Loucy (cell line): Measurements from ENCODE around the gene ATP1A4.

Source experiments
- H2AFZ ChIP-seq: fragments of 200-600 bp; sonication (generic); 2 replicates; pipeline ENCODE4 v1.6.0; 2016; ENCODE audit warnings: antibody characterized with exemption, mild to moderate bottlenecking, low read length, moderate library complexity
- H3F3A ChIP-seq: fragments of 200-600 bp; 2 replicates; pipeline ENCODE4 v1.6.0; 2016; ENCODE audit warnings: antibody characterized with exemption, low read depth, mild to moderate bottlenecking
- H3K27me3 ChIP-seq: fragments of 200-600 bp; sonication (generic); 2 replicates; pipeline ENCODE4 v1.6.1; 2014; ENCODE audit warnings: low read length, mild to moderate bottlenecking; ENCODE audit not compliant: insufficient read depth, poor library complexity, severe bottlenecking
- H3K36me3 ChIP-seq: fragments of 200-600 bp; sonication (generic); 2 replicates; pipeline ENCODE4 v1.6.1; 2016; ENCODE audit warnings: low read length; ENCODE audit not compliant: insufficient read depth
- H3K4me1 ChIP-seq: fragments of 200-600 bp; sonication (generic); 2 replicates; pipeline ENCODE4 v1.5.1; 2014; ENCODE audit warnings: low read length, mild to moderate bottlenecking; ENCODE audit not compliant: insufficient read depth, poor library complexity, severe bottlenecking
- H3K4me2 ChIP-seq: fragments of 200-600 bp; sonication (generic); 2 replicates; pipeline ENCODE4 v1.6.0; 2014; ENCODE audit warnings: antibody characterized with exemption, low read length, low read depth, mild to moderate bottlenecking; ENCODE audit not compliant: poor library complexity, severe bottlenecking
- H3K4me3 ChIP-seq: fragments of 200-600 bp; sonication (generic); 2 replicates; pipeline ENCODE4 v1.5.1; 2014; ENCODE audit warnings: low read length, mild to moderate bottlenecking, mixed read lengths; ENCODE audit not compliant: poor library complexity, severe bottlenecking
- H3K79me2 ChIP-seq: fragments of 200-600 bp; sonication (generic); 2 replicates; pipeline ENCODE4 v1.6.1; 2014; ENCODE audit warnings: low read length; ENCODE audit not compliant: insufficient read depth
- H3K9ac ChIP-seq: fragments of 200-600 bp; sonication (generic); 2 replicates; pipeline ENCODE4 v1.6.0; 2014; ENCODE audit warnings: mild to moderate bottlenecking, low read depth, low read length, moderate library complexity; ENCODE audit not compliant: poor library complexity, severe bottlenecking
- H3K9me2 ChIP-seq: fragments of 200-600 bp; sonication (generic); replicated peaks from 2 replicates; pipeline ENCODE4 v1.6.1; 2016; ENCODE audit warnings: low read depth, low read length, mixed read lengths
- H3K9me3 ChIP-seq: fragments of 200-600 bp; sonication (generic); 2 replicates; pipeline ENCODE4 v1.6.1; 2014; ENCODE audit warnings: mild to moderate bottlenecking, antibody characterized with exemption, low read length, low read depth; ENCODE audit not compliant: insufficient read depth
- H4K20me1 ChIP-seq: fragments of 200-600 bp; sonication (generic); 2 replicates; pipeline ENCODE4 v1.6.0; 2014; ENCODE audit warnings: antibody characterized with exemption, low read length, mild to moderate bottlenecking; ENCODE audit not compliant: insufficient read depth, poor library complexity, severe bottlenecking
- EZH2phosphoT487 ChIP-seq: fragments of 200-600 bp; IDR thresholded peaks from 2 replicates; pipeline ENCODE4 v1.6.1; 2018; ENCODE audit warnings: antibody characterized with exemption, mild to moderate bottlenecking, moderate library complexity, borderline replicate concordance
- TF ChIP-seq, protein P1 (sequence below): fragments of 200-600 bp; sonication (generic); conservative IDR thresholded peaks from 2 replicates; pipeline ENCODE4 v1.5.1; 2014; ENCODE audit warnings: mild to moderate bottlenecking, antibody characterized with exemption, low read length

ATP1A4 gene

DNA sequence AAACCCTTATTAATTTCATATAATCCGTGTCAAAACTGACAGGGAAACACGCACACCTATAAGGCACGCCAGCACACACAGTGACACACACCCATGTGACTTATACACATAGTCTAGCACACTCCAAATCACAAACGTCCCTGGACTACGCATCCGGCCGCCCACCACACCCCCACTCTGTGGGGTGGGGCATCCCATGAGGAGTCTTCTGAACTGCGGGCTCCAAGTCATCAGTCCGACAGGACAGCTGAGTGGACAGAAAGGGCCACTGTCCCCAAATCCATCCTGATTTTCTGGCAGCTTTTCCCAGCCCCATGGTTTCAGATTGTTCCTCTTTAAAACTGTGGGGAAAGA lies 54.6 kb downstream of the ATP1A4 start:
- Histone ChIP-seq H3K9ac (peak overlapping the region; percentile 90), H3K4me1 (peaks cover 32% of the 10 kb centered on the region), H3K4me2 (peak overlapping the region; percentile 86), H2AFZ (no peak overlapping the region), H3F3A (no peaks in the 10 kb centered on the region), H3K4me3 (peak overlapping the region; percentile 97), H4K20me1 (peaks cover 5% of the 10 kb centered on the region), H3K9me2 (no peaks in the 10 kb centered on the region), H3K9me3 (no peaks in the 10 kb centered on the region), H3K27me3 (no peaks in the 10 kb centered on the region), H3K79me2 (peaks cover 14% of the 10 kb centered on the region), H3K36me3 (no peaks in the 10 kb centered on the region)
- TF ChIP-seq, protein P1, sequence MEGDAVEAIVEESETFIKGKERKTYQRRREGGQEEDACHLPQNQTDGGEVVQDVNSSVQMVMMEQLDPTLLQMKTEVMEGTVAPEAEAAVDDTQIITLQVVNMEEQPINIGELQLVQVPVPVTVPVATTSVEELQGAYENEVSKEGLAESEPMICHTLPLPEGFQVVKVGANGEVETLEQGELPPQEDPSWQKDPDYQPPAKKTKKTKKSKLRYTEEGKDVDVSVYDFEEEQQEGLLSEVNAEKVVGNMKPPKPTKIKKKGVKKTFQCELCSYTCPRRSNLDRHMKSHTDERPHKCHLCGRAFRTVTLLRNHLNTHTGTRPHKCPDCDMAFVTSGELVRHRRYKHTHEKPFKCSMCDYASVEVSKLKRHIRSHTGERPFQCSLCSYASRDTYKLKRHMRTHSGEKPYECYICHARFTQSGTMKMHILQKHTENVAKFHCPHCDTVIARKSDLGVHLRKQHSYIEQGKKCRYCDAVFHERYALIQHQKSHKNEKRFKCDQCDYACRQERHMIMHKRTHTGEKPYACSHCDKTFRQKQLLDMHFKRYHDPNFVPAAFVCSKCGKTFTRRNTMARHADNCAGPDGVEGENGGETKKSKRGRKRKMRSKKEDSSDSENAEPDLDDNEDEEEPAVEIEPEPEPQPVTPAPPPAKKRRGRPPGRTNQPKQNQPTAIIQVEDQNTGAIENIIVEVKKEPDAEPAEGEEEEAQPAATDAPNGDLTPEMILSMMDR: no peak
- no peak for TF ChIP-seq EZH2phosphoT487

DNA sequence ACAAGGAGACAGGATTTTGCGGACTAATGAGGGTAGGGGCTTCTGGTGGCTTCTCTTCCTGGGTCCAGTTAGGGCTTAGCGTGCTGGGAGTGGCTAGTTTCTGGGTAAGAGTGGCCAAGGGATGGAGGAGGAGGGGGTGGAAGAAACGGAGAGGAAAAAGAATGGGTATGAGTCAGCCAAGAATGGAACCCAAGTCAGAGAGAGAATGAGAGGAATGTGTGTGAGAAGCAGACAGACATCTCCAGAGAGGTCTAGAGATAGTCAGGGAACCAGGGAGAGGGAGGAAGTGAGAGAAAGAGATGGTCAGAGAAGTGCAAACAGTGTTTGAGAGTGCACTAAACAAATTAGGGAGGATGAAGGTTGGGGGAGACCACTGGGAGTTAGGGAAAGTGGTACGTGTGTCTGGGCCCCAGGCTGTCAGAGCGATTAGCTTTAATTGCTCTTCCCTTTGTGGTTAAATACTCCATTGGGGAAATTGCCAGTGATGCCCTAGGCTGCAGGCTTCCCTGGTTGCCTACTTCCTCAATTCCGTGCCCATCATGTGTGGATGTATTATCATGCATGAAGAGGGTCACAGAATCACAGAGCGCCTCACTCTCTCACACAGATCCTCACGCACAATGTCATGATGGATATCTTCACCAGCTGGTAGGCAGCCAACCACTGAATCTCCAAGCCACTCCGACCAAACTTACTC lies 55.2 kb downstream of the ATP1A4 start:
- peaks cover 32% of the 10 kb centered on the region for H3K4me1 ChIP-seq
- TF ChIP-seq EZH2phosphoT487: no peak
- TF ChIP-seq, protein P1: no peak
- H3K27me3 ChIP-seq: no peaks in the 10 kb centered on the region
- no peaks in the 10 kb centered on the region; the same call in 1 of the 2 replicates for H3K36me3 ChIP-seq
- peak overlapping the region; percentile 97 for H3K4me3 ChIP-seq
- H3K9ac ChIP-seq: peak overlapping the region; percentile 90
- no peaks in the 10 kb centered on the region for H3F3A ChIP-seq
- no peaks in the 10 kb centered on the region for H3K9me2 ChIP-seq
- H4K20me1 ChIP-seq: peaks cover 5% of the 10 kb centered on the region
- no peak overlapping the region for H2AFZ ChIP-seq
- peak overlapping the region; percentile 86 for H3K4me2 ChIP-seq
- H3K9me3 ChIP-seq: no peaks in the 10 kb centered on the region
- peaks cover 14% of the 10 kb centered on the region for H3K79me2 ChIP-seq

DNA sequence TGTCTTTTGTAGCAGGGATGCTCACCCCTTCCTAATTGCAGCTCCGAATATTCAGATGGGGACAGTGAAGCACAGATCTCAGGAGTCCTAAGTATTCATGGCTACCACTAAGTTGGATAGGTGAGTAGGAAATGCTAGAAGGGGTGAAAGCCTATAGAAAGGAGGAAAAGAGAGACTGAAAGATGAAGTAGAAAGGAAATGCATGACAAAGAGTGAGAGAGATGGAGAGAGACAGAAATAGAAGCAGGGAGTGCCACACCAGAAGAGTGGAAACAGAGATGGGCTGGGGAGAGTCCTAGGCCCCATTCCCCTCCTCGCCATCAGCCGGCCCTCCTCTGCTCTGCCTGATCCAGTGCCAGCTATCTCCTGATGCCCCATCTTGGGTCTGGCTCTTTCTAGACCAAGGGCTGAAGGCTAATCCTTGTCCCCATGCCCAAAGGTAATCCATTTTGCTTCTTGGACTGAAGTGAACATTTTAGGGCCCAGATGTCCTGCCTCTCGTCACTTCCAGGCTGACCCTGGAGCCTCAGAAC lies 55.8 kb downstream of the ATP1A4 start:
- peaks cover 14% of the 10 kb centered on the region for H3K79me2 ChIP-seq
- peaks cover 5% of the 10 kb centered on the region for H4K20me1 ChIP-seq
- H3K36me3 ChIP-seq: peaks cover 6% of the 10 kb centered on the region; the same call in 1 of the 2 replicates
- H3K27me3 ChIP-seq: no peaks in the 10 kb centered on the region
- no peaks in the 10 kb centered on the region for H3F3A ChIP-seq
- no peak overlapping the region for H3K9ac ChIP-seq
- no peak for TF ChIP-seq EZH2phosphoT487
- TF ChIP-seq, protein P1: no peak
- H3K9me2 ChIP-seq: no peaks in the 10 kb centered on the region
- H2AFZ ChIP-seq: no peak overlapping the region
- no peak overlapping the region for H3K4me3 ChIP-seq
- peak overlapping the region; percentile 86 for H3K4me2 ChIP-seq
- peaks cover 32% of the 10 kb centered on the region for H3K4me1 ChIP-seq
- H3K9me3 ChIP-seq: no peaks in the 10 kb centered on the region
